Activated CD4-positive, alpha-beta T cell treated with anti-CD3 and anti-CD28 coated beads, Interleukin-2, amount 50 U/mL, for 4 hours (primary cell): Measurements from ENCODE around the gene ADAMTS2.
"Not testable (repeated sequence)": the region's sequence is repeated elsewhere in the genome, so short reads cannot be mapped to it uniquely, and the experiment has no call there.

Source experiments
- DNase-seq, 2 experiments: peaks; one replicate each; pipeline ENCODE4 v3.0.0-alpha.2; 2020

Gene ADAMTS2

GRCh38 chr5:179228341-179229121 lies 116.7 kb downstream of the ADAMTS2 start:
- no peak for DNase-seq

- no peak for DNase-seq
Observed at GRCh38 chr5:179227580-179228311, 117.5 kb downstream of the ADAMTS2 start.

DNA sequence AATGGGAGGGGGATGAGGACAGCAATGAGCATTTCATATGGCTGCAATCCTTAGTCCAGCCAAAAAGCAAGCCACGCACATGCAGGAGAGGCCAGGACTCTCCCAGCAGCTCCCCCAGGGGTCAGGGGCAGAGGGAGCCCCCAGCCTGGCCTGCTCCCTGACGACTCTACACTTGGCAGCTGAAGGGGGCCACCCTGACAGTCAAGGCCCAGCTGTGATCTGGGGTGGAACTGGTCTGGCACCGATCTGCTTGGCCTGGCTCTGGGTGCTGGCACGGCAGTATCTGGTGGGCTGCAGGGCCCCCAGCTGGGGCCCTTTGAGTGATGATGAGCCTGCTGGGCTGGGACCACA lies 118.1 kb downstream of the ADAMTS2 start:
- no peak for DNase-seq

DNA sequence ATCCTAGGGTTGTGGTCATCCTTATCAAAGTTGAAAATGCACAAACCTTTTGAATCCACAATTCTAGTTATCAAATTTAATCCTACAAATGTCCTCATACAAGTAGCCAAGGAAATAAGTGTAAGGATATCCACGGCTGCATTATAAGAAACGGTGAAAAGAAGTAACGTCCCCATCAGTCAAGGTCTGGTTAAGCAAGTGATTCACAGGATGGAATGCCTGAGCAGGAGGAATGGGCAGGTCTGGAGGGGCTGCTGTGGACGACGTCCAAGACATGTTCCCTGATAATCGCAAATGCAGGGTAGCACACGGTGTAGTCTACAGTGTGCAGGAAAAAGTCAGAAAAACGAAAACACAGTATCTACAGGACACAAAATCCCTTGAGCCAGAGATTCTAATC lies 118.6 kb downstream of the ADAMTS2 start:
- DNase-seq, result no peak

DNA sequence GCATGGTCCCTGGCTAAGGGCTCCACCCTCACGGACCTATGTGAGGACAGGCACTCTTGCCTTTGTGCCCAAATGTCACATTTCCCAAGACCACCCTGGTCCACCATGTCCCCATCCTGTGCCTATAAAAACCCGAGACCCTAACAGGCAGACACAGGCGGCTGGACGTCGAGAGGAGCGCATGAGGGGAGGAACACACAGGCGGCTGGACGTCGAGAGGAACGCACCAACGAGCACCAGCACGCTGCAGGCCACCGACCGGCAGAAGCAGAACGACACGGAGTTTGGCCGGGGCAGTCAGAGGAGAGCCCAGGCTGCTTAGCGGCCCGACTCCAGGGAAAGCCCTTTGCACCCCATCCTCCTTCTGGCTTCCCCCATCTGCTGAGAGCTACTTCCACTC lies 119.9 kb downstream of the ADAMTS2 start:
- no peak for DNase-seq

- DNase-seq, result no peak
Observed at GRCh38 chr5:179224741-179225140, 120.5 kb downstream of the ADAMTS2 start.

DNA sequence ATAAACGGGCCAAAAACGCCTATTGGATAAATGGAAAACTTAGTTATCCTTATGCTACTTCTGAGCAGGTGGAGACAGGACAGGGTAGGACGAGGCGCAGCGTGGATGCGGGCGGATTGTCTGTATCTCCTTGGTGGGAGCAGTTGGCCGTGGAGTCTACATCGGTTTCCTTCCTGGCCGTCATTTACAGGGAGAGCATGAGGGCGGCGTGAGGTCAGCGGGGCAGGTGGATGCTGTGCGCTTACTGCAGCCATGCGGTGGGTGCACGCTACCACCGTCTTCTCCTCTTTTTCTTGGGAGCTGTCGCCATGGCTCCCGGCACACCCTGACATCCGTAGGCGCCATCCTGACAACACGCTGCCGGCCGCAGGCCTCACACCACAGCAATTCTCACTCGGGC lies 121.3 kb downstream of the ADAMTS2 start:
- DNase-seq, result no peak

DNA sequence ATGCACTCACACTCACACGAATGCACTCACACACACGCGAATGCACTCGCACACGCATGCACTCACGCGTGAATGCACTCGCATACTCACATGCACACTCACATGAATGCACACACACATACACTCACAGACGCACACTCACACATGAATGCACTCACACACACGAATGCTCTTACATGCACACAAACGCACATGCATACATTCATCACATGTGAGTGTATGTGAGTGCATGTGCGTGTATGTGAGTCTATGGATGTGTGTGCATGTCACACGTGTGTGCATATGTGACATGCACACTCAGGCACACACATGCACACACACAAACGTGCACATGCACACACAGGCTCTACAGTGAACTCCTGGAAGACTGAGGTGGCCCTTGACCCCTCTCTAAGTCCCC lies 121.7 kb downstream of the ADAMTS2 start:
- DNase-seq, result no peak

GRCh38 chr5:179222246-179223017 lies 122.8 kb downstream of the ADAMTS2 start:
- DNase-seq, result no peak

- no peak for DNase-seq
Observed at GRCh38 chr5:179221877-179222220, 123.4 kb downstream of the ADAMTS2 start.

- no peak for DNase-seq
Observed at GRCh38 chr5:179221196-179221876, 123.9 kb downstream of the ADAMTS2 start.

DNA sequence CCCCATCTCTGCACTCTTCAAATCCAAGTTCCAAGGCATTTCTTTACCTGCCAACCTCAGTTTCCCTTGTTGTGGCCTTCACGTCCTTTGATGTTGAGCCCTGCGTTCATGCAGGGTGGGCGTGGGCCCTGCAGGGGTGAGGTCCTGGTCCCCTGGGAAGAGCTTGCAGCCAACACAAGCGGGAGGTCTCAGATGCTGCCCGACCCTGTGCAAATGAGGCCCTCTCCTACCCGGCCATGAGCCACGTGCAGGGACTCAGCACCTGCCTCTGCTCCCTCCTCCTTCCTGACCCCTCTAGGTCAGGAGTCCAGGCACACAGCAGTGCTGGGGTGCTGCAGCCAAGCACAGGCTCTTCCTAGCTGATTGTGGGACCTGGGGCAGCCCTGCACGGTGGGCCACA lies 124.5 kb downstream of the ADAMTS2 start:
- no peak for DNase-seq

- no peak for DNase-seq
Observed at GRCh38 chr5:179219661-179220620, 125.3 kb downstream of the ADAMTS2 start.

- no peak for DNase-seq
Observed at GRCh38 chr5:179218943-179219330, 126.3 kb downstream of the ADAMTS2 start.

DNA sequence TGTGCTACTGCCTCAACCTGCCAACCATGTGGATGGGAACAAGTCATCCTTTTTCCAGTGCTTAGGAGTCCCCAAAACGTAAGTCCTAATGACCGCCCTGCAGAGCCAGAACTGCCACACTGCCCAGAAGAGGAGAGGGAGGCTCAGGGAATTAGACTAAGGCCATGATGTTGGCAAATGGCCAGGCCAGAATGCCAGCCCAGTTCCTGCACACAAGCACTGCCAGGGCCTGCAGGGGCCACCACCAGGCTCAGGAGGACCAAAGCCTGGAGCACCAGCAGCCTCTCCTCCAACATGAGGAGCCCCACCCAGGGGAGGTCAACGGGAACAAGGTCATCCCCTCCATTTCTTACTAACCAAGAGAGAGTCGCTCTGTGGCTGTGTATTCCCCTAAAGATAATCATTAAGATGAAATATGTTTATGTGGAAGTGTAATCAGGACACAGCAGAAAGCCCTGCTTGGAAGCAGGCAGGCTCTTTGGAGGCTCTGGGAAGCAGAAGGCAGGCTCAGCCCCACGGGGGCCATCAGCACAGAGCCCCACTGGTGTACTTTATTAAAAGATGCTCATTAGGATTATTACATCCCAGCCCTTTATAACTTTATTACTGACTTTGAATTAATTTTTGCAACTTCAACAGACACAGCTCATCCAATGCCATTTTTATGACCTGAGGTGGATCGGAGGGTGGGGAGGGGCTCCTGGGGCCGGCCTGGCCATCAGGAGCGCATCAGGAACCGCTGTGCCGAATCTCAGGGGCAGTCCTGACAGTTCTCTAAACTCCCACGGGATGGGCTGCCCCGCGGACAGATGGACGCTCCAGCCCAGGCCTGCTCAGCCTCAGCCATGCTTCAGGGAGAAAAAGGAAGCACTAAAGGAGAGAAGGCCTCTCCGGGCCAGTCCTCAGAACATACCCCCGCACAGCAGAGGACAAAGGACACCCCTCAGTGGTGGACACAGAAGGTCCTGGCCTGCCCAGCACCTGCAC lies 127.0 kb downstream of the ADAMTS2 start:
- DNase-seq, result no peak

GRCh38 chr5:179217356-179217755 lies 127.9 kb downstream of the ADAMTS2 start:
- no peak for DNase-seq

GRCh38 chr5:179216381-179216780 lies 128.9 kb downstream of the ADAMTS2 start:
- not testable (repeated sequence) for DNase-seq

DNA sequence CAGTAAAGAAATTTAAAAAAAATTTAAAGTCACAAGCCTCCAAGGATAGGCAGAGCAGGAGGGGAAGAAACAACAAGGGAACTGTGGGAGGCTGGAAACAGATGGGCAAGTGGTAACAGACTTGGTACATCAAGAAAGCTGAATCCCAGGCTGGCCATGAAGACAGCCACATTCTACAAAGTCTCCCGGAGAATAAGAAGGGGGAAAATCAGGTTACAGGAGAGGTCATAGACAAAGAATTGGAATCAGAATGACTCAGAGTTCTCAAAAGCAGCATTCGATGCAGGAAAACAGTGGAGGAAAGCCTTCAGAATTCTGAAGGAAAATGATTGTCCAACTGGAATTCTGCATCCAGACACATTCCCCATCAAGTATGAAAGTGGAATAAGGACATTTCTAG lies 129.7 kb downstream of the ADAMTS2 start:
- DNase-seq, result no peak

GRCh38 chr5:179214678-179215077 lies 130.6 kb downstream of the ADAMTS2 start:
- no peak for DNase-seq

GRCh38 chr5:179212870-179213269 lies 132.4 kb downstream of the ADAMTS2 start:
- no peak for DNase-seq

DNA sequence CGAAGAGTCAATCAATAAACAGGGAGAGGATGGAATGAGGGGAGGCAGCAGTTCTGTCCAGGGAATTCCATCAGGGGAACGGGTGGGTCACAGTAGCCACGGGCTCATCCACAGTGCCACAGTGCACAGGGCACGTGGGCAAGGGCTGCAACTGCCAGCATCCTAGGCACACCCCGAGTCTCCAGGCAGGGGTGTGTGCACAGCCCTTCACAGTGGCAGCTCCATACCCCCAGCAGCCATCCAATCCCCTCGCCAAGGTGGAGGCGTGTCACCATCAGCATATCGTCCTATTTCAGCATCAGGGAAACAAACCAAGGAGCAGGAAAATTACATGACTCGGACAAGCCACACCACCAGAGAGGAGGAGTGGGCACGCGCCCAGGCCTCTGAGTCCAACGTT lies 133.6 kb downstream of the ADAMTS2 start:
- no peak for DNase-seq
